OCI-LY7 (cell line): ENCODE results near the gene CBX2.

Source experiments
- EZH2phosphoT487 ChIP-seq: fragments of 200-600 bp; sonication (generic); IDR thresholded peaks from 2 replicates; pipeline ENCODE4 v1.6.1; 2018; ENCODE audit warnings: low read depth, borderline replicate concordance, mild to moderate bottlenecking, mixed run types, antibody characterized with exemption, low read length, moderate library complexity, mixed read lengths
- TF ChIP-seq, protein P1 (sequence below): fragments of 200-600 bp; sonication (generic); conservative IDR thresholded peaks from 2 replicates; pipeline ENCODE4 v1.5.1; 2014; ENCODE audit warnings: mild to moderate bottlenecking, antibody characterized with exemption, low read length, moderate library complexity, mixed read lengths

DNA sequence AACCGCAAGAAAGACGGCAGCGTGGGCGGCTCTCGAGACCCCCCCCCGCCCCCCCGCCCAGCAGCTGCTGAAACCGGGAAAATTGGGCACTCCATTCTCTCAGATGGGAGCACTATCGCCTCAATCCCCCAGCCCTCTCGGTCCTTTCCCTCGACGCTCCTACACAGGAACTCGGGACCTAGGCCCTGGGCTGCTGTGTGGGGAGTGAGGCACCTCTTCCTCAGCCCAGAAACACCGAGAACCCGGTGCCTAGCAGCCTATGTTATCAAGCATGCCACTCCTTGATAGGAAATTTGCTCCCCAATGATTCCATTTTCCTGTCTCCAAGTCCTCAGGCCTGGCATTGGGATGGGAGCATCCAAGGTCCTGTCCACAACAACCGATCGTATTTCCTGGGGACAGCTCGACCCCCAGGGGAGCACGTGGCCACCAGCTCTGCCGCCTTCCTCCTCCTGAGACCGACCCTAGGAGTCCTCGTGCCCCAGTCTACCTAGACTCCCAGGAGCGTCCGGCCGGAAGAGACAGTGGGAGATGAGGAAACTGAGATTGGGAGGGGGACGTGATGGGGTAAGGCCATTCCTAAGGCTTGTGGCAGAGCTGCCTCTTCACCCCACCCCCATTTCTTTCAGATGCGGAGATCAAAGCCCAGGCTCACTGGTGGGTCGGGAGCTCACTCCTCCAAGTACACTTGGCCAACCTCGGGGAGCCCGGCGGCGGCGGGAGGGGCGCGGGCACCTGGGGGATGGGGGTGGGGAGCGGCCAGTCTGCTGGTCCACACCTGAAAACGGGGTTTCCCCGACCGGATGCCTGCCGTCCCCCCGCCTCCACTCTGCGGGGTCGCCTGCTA, 36.4 kb downstream of the CBX2 start:
- TF ChIP-seq EZH2phosphoT487: 0 out of 2 replicates have a peak, but pooled peaks have one; percentile 31
- TF ChIP-seq, protein P1, sequence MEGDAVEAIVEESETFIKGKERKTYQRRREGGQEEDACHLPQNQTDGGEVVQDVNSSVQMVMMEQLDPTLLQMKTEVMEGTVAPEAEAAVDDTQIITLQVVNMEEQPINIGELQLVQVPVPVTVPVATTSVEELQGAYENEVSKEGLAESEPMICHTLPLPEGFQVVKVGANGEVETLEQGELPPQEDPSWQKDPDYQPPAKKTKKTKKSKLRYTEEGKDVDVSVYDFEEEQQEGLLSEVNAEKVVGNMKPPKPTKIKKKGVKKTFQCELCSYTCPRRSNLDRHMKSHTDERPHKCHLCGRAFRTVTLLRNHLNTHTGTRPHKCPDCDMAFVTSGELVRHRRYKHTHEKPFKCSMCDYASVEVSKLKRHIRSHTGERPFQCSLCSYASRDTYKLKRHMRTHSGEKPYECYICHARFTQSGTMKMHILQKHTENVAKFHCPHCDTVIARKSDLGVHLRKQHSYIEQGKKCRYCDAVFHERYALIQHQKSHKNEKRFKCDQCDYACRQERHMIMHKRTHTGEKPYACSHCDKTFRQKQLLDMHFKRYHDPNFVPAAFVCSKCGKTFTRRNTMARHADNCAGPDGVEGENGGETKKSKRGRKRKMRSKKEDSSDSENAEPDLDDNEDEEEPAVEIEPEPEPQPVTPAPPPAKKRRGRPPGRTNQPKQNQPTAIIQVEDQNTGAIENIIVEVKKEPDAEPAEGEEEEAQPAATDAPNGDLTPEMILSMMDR: no peak
